Spleen (tissue), 11 donors: ENCODE results near the gene KRTAP6-1. TPM values are rescaled to one million over a fixed set of nuclear protein-coding genes. Genes with fewer than 3 reads are reported as not detected.

ENCODE experiments used
- DNase-seq: peaks from one replicate; pipeline ENCODE4 v3.0.0-alpha.2; 2020
- H3K27ac ChIP-seq, 8 donors: fragments of 200-600 bp; sonication (generic) in 7 of 8; 1 replicate in 4 of 8; 2 replicates in 4 of 8; pipeline versions ENCODE4 v1.5.0 to v1.8.0; 2016 to 2021; ENCODE audit warnings: inconsistent platforms in 4 of 8, mild to moderate bottlenecking in 4 of 8, moderate library complexity in 1 of 8
- H3K27me3 ChIP-seq, 7 donors: fragments of 200-600 bp; sonication (generic) in 6 of 7; replicated peaks in 1 of 7; 1 replicate in 4 of 7; 2 replicates in 3 of 7; pipeline versions ENCODE4 v1.5.0 to v1.8.0; 2016 to 2021; ENCODE audit warnings: inconsistent platforms in 3 of 7, mild to moderate bottlenecking in 1 of 7
- H3K36me3 ChIP-seq, 6 donors: fragments of 200-600 bp; sonication (generic) in 5 of 6; 1 replicate in 4 of 6; 2 replicates in 2 of 6; pipeline versions ENCODE4 v1.5.0 to v1.8.0; 2016 to 2021; ENCODE audit warnings: inconsistent platforms in 2 of 6
- H3K4me1 ChIP-seq, 6 donors: fragments of 200-600 bp; sonication (generic) in 5 of 6; 1 replicate in 3 of 6; 2 replicates in 3 of 6; pipeline versions ENCODE4 v1.5.0 to v1.8.0; 2016 to 2021; ENCODE audit warnings: inconsistent platforms in 3 of 6
- H3K4me3 ChIP-seq, 8 donors: fragments of 200-600 bp; sonication (generic) in 7 of 8; 1 replicate in 4 of 8; 2 replicates in 4 of 8; pipeline versions ENCODE4 v1.5.0 to v1.8.0; 2016 to 2021; ENCODE audit warnings: inconsistent platforms in 4 of 8, mild to moderate bottlenecking in 4 of 8, moderate library complexity in 2 of 8
- H3K9me3 ChIP-seq, 8 donors: fragments of 200-600 bp; sonication (generic) in 7 of 8; 1 replicate in 4 of 8; 2 replicates in 4 of 8; pipeline versions ENCODE4 v1.5.0 to v1.8.0; 2016 to 2021; ENCODE audit warnings: inconsistent platforms in 4 of 8
- POLR2A ChIP-seq, 3 donors: fragments of 450-650 bp; IDR thresholded peaks; one replicate each; pipeline ENCODE4 v1.5.1; 2017; ENCODE audit warnings: antibody characterized with exemption in 3 of 3, mild to moderate bottlenecking in 1 of 3
- POLR2AphosphoS5 ChIP-seq, 3 donors: sonication (generic); formaldehyde crosslinking; IDR thresholded peaks; one replicate each; pipeline ENCODE4 v1.5.1; 2017; ENCODE audit warnings: antibody characterized with exemption in 3 of 3
- WGBS, 5 donors: extraction: QIAGEN DNeasy Blood & Tissue Kit in 3 of 5; methylation state at CpG; one replicate each; pipeline versions ENCODE4 v1.1.5 to v1.1.7; 2013 to 2018; 5-methylcytosine and 5-hydroxymethylcytosine counted together
- intact Hi-C: fragments of 100-400 bp; cut with DNase I; formaldehyde crosslinking; loops from one replicate; pipeline ENCODE4 v1.15.0; 2023; ENCODE audit warnings: low total_unique reads
- polyA plus RNA-seq, 3 donors: library from polyadenylated mRNA; stranded (reverse); fragments of 200-250 nt; gene quantifications; one replicate each; pipeline ENCODE4 v1.2.1, GENCODE V29; 2013
- total RNA-seq, 7 donors: library from RNA; depleted of rRNA in 3 of 7; stranded (reverse); fragments of >200 nt in 3 of 7; fragmentation: NEBNext Ultra II Directional in 4 of 7; extraction: Animal tissue kit (Norgen Biotek cat#: 25700) in 4 of 7; gene quantifications; one replicate each; pipeline versions ENCODE4 v1.1.0 to v1.2.1, GENCODE V29; 2016 to 2021
- TF ChIP-seq, protein P1 (sequence below), 11 experiments: fragments of 200-600 bp in 7 of 11; fragments of 450-650 bp in 4 of 11; sonication (generic) in 4 of 11; IDR thresholded peaks in 8 of 11; conservative IDR thresholded peaks in 3 of 11; 1 replicate in 7 of 11; 2 replicates in 4 of 11; pipeline versions ENCODE4 v1.4.0 to v1.8.0; 2016 to 2021; ENCODE audit warnings: antibody characterized with exemption in 11 of 11, inconsistent platforms in 4 of 11, mild to moderate bottlenecking in 1 of 11
- donor health status: healthy with polysubstance abuse.
- donor health status: DM: no; HTN: no; CAD: no; lungs with moderate emphysema.
- donor health status: DM: no; HTN: no; CAD: no.
- donor health status: Bipolar disorder and iron deficiency.
- donor health status: healthy.
- donor health status: DM: no; HTN: no; CAD: no.
- donor health status: DM: yes; HTN: yes; CAD: no.

KRTAP6-1 gene
- total and polyA plus RNA-seq, 10 donors = not detected

DNA sequence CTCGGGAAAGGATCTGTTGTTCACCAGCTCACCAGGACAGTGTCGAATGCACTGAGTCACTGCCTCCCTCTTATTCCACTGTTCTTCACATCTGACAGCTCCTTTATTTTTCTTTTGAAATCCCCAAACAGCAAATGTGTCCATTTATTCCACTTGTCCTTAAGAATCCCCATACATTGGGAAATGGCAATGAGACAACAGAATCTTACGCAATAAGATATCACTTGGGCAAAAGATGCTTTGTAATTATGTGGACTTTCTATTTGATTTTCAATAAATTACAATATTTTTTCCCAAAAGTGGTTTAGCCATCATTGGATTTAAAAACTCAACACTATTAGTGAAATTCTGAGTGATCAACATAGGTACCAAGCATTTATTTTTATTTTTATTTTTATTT, 25.0 kb upstream of the KRTAP6-1 start:
- intact Hi-C loops = no loop called here
- no peaks in the 10 kb centered on the region for H3K36me3 ChIP-seq
- no peaks in the 10 kb centered on the region for H3K27me3 ChIP-seq
- no peak for TF ChIP-seq POLR2AphosphoS5 (IDR thresholded peaks at IDR 0.05)
- TF ChIP-seq, protein P1, sequence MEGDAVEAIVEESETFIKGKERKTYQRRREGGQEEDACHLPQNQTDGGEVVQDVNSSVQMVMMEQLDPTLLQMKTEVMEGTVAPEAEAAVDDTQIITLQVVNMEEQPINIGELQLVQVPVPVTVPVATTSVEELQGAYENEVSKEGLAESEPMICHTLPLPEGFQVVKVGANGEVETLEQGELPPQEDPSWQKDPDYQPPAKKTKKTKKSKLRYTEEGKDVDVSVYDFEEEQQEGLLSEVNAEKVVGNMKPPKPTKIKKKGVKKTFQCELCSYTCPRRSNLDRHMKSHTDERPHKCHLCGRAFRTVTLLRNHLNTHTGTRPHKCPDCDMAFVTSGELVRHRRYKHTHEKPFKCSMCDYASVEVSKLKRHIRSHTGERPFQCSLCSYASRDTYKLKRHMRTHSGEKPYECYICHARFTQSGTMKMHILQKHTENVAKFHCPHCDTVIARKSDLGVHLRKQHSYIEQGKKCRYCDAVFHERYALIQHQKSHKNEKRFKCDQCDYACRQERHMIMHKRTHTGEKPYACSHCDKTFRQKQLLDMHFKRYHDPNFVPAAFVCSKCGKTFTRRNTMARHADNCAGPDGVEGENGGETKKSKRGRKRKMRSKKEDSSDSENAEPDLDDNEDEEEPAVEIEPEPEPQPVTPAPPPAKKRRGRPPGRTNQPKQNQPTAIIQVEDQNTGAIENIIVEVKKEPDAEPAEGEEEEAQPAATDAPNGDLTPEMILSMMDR (IDR thresholded peaks at IDR 0.05 in 8 of 11, conservative IDR thresholded peaks at IDR 0.05 in 3 of 11) = no peak
- TF ChIP-seq POLR2A (IDR thresholded peaks at IDR 0.05) = no peak
- DNase-seq = no peak
- H3K4me3 ChIP-seq = no peak overlapping the region
- no peak overlapping the region for H3K27ac ChIP-seq
- 81 to 88% (median 87%) methylated on average over 3 of the region's 3 CpGs for WGBS, 5 donors
- no peaks in the 10 kb centered on the region for H3K4me1 ChIP-seq
- peaks cover 0 to 14% (median 0%) of the 10 kb centered on the region in 8 donors for H3K9me3 ChIP-seq

DNA sequence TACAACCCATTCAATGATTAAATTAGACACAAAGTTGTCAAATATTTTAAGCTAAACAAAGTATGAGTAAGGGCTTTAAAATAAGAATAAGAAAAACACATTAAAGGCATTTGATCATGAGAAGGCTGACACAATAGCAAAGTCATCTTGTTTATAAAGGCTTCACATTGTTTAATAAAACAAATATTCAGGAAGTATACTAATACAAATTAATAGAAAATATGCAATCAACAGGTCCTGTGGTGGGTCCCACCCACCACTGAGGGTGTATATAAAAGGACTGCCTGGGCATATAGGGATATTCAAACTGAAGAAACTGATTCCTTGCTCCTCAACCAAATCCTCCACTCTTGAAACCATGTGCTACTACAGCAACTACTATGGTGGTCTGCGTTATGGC, 21.2 kb upstream of the KRTAP6-1 start, which contains the start of gene KRTAP20-2:
KRTAP20-2 (plus strand) TSS at position 301 of the 400 bp plus-strand sequence; CDS start at position 359, 58 bp downstream.
- WGBS, 5 donors = 81 to 100% (median 95%) methylated on average over 1 of the region's 1 CpG
- no peak within 1 kb of the TSS for H3K27ac ChIP-seq
- intact Hi-C loops = no loop called here
- H3K9me3 ChIP-seq = peaks cover 0 to 9% (median 0%) of the 10 kb centered on the region in 8 donors
- TF ChIP-seq POLR2AphosphoS5 (IDR thresholded peaks at IDR 0.05) (no peak), POLR2A (IDR thresholded peaks at IDR 0.05) (no peak)
- TF ChIP-seq, protein P1 (IDR thresholded peaks at IDR 0.05 in 8 of 11, conservative IDR thresholded peaks at IDR 0.05 in 3 of 11) = no peak
- no peaks in the 10 kb centered on the region for H3K4me1 ChIP-seq
- no peaks in the 10 kb centered on the region for H3K27me3 ChIP-seq
- no peak within 1 kb of the TSS for H3K4me3 ChIP-seq
- no peak for DNase-seq
- no peaks in the 10 kb centered on the region for H3K36me3 ChIP-seq

DNA sequence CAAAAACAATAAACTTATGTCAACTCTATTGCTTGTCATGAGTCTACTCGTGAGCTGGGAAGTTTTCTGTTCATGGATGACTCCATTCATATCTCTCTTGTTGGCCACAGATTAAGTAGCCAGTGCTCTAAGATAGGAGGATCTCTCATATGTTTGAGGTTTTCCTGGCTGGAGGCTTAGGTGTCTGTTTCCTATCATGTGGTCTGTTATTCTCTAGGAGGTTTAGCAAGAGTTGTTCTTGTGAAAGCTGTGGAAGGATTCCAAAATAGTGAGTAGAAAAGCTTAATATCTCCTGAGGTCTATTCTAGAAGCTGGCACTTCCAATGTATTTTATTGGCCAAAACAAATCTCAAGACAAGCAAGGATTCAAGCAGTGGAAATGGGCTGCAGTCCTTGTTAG, 15.5 kb upstream of the KRTAP6-1 start:
- 36 to 75% (median 48%) methylated on average over 1 of the region's 1 CpG for WGBS, 5 donors
- H3K4me1 ChIP-seq = no peaks in the 10 kb centered on the region
- H3K27ac ChIP-seq = no peak overlapping the region
- peaks cover 0 to 30% (median 10%) of the 10 kb centered on the region in 8 donors for H3K9me3 ChIP-seq
- no peaks in the 10 kb centered on the region for H3K36me3 ChIP-seq
- TF ChIP-seq POLR2A (IDR thresholded peaks at IDR 0.05) (no peak), POLR2AphosphoS5 (IDR thresholded peaks at IDR 0.05) (no peak)
- TF ChIP-seq, protein P1 (IDR thresholded peaks at IDR 0.05 in 8 of 11, conservative IDR thresholded peaks at IDR 0.05 in 3 of 11) = no peak
- H3K27me3 ChIP-seq = no peaks in the 10 kb centered on the region
- no peak for DNase-seq
- intact Hi-C loops = no loop called here
- H3K4me3 ChIP-seq = no peak overlapping the region

DNA sequence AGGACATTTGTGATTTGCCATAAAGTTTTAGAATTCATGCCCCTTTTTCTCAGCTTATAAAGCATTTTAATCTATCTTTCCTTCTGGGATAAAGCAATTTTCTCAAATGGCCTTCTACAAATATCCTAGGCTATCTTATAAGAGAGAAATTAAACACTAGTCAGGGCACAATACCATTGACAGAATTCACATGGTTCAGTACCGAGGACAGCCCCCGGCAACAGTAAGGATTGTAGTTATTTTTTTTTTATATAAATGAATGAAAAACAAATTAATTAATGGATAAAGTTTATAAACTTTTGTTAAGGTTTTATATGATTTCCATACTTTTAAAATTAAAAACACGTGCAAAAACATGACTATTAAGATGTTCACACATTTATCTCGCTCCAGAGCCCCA, 14.4 kb upstream of the KRTAP6-1 start:
- TF ChIP-seq, protein P1 (IDR thresholded peaks at IDR 0.05 in 8 of 11, conservative IDR thresholded peaks at IDR 0.05 in 3 of 11) = no peak
- no peak for TF ChIP-seq POLR2A (IDR thresholded peaks at IDR 0.05)
- no peak for TF ChIP-seq POLR2AphosphoS5 (IDR thresholded peaks at IDR 0.05)
- WGBS, 5 donors = 74 to 87% (median 83%) methylated on average over 4 of the region's 4 CpGs
- no peak for DNase-seq
- H3K27ac ChIP-seq = no peak overlapping the region
- H3K9me3 ChIP-seq = peaks cover 0 to 40% (median 10%) of the 10 kb centered on the region in 8 donors
- H3K27me3 ChIP-seq = no peaks in the 10 kb centered on the region
- H3K4me1 ChIP-seq = no peaks in the 10 kb centered on the region
- intact Hi-C loops = no loop called here
- no peaks in the 10 kb centered on the region for H3K36me3 ChIP-seq
- no peak overlapping the region for H3K4me3 ChIP-seq
